ENCODE measurements around the gene PEMT.

The PEMT gene

GRCh38 chr17:17605083-17605728 lies 13.7 kb upstream of the PEMT start:
- DNase-seq (ENCODE audit: low spot score) = no peak

DNA sequence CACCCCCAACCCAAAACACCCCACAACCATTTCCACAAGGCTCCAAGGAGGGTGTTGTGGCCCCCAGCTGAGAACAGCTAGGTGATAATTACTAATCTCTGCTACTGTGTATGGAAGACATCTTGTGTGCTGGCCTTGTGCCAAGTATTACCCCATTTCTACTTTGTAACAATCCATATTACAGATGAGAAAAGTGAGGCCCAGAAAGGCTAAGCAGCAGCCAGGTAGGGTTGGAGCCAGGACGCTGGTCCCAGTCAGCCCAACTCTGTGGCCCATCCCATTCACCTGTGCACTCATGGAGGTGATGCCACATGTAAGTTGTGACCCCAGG lies 12.4 kb upstream of the PEMT start:
- no peak for DNase-seq (ENCODE audit: low spot score)

GRCh38 chr17:17603178-17603894 lies 11.8 kb upstream of the PEMT start:
- DNase-seq (ENCODE audit: low spot score) = no peak

DNA sequence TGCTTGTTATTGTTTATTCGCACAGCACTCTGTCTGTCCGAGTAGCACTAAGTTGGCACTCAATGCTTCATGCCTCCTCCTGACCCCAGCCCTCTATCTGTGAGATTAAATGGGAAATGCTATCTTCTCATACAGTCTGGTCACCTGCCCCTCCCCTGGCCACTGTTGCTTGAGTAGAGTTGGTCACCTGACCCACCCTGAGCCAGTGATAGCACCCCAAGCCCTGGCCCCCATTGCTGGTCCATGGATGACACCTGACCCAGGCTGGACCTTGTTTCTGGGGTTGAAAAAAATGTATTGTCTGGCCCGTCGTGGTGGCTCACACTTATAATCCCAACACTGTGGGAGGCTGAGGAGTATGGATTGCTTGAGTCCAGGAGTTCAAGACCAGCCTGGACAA lies 8.5 kb upstream of the PEMT start:
- DNase-seq (ENCODE audit: low spot score) = no peak

DNA sequence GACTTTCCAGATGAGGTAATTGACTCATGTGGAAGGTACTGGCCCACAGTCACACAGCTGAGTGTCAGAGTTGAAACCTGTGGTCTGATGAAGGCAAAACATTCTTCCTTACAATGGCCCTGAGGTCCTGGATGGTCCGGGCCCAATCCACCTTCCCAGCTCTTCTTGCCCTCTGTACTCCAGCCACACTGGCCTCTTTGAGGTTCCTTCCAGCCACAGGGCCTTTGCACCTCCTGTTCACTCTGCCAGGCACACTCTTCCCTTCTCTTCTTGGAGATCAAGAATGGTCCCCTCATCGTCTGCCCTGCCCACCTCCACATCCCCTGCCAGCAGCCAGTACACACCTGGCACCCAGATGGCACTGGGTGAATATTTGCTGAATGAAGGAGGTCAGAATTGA lies 6.5 kb upstream of the PEMT start:
- DNase-seq (ENCODE audit: low spot score) = no peak

- no peak for DNase-seq (ENCODE audit: low spot score)
These were observed 4.2 kb upstream of the PEMT start for GRCh38 chr17:17595755-17596154.

DNA sequence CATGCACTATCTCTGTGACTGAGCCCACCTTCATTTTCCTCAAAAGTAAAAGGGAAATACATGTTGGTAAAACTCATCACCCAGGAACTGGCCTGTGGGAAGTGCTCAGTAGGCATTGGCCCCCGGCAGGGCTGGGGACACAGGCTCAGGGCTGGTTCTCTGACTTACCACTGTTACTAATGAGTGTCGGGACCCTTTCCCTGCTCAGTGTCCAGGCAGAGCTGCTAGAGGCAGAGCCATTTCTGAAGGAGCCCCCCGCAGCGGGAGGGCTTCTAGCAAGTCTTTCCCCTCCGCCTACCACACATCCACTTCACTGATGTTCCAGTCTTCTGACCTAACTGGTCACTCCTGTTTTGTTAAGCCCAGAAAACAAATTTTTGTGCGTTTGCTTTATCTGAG lies 1.7 kb upstream of the PEMT start:
- DNase-seq (ENCODE audit: low spot score) = no peak

DNA sequence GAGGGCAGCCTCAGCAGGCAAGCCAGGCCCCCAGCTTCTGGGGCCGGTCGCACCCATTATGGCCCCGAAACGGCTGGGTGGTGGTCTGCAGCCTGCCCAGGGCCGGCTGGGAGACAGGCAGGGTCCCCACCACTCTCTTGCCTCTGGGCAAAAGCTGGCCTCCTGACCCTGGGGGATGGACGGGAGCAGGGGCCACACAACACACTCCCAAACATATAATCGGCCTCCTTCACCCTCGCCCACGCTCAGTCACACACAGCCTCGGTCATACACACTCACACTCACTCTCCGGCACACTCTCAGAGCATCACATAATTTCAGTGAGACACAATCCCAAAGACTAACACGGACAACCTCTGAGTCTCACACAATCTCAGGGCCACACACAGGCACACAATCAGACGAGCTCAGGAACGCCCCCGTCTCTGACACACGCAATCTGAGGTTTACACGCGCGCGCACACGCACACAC lies 589 bp downstream of the PEMT start:
- no peak for DNase-seq (ENCODE audit: low spot score)

DNA sequence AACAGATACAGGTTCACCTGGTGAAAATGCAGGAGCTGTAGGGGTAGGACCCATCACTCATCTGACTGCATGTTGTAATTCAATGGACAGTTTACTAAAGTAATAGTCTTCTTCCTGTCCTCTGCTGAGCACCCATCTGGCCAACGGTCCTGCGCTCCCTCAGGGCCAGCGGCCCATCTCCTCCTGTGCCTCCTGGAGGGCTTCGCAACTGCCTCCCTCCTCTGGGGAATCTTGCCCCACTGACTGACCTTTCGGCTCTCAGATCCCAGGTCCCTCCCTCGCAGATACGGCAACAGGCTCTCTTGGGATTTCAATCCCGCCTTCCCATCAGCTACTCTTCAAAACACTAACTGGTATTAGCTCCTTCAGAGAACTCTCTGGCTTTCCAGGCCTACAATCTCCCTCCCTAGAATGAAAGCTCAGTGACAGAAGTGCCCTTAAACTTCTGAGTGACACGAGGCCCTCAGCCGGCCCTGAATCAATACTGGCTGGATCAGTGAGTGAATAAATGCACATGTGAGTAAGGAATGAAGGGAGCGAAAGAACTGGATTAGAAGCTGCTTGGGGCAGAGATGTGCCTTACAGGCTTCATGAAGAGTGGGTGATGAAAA lies 1.3 kb downstream of the PEMT start:
- DNase-seq (ENCODE audit: low spot score) = no peak

GRCh38 chr17:17587614-17588337 lies 3.7 kb downstream of the PEMT start:
- DNase-seq (ENCODE audit: low spot score) = no peak

GRCh38 chr17:17582372-17582771 lies 9.1 kb downstream of the PEMT start:
- DNase-seq (ENCODE audit: low spot score) = no peak

DNA sequence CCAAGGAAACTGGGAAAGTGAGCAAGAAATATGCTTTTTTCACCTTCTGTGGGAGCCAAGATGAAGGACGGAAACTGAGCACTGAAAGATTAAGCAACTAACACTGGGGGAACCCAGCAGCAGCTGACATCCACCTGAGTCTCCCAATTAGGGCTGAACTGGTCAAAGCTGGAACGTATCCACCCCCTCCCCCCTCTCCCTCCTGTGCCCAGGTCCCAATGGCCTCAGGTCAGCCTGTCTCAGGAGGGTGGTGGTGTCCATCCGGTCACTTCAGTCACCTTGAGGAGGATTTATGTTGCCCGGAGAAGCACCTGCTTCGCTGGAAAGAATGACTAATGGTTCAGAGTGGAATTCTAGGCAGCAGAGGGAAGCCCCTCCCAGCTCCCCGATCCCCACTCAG lies 10.0 kb downstream of the PEMT start:
- no peak for DNase-seq (ENCODE audit: low spot score)

GRCh38 chr17:17580662-17581470 lies 10.6 kb downstream of the PEMT start:
- DNase-seq (ENCODE audit: low spot score) = no peak

DNA sequence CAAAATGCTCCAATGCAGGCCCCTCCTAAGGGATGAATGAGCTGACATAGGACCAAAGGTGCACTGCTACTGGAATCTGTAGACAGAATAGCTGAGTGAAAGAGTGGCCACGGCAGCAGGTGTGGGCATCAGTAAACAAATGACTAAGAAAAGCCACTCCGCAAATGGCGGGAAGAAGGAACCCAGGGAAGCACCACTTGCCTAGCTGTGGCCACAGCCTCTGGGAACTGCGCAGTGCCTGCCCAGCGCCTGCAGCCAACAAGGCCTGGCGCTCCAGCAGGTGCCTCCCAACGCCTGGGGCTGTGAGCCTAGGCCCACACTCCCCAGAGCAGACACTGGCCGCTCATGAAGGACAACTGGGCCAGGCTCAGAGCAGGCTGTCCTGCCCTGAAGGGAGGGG lies 11.8 kb downstream of the PEMT start:
- DNase-seq (ENCODE audit: low spot score) = no peak

GRCh38 chr17:17577373-17577772 lies 14.1 kb downstream of the PEMT start:
- DNase-seq (ENCODE audit: low spot score) = no peak

DNA sequence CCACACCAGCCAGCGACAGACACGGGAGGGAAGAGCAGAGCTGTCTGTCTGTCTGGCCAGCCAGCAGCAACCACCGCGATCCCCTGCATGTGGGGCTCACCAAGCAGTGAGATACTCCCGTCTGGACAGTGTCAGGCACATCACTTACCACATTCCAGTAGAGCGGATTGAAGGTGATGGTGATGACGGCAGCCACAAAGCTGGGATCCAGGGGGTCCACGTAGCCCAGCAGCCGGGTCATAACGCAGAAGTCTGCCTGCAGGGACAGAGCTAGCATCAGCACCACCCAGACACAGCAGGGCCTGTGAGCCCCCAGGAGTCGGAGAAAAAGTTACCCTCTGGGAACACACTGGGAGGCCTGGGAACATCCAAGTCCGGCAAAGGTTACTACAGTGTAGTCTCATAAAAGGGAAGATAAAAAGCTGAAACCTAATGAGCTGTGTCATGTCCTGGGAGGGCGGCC lies 14.7 kb downstream of the PEMT start:
- DNase-seq (ENCODE audit: low spot score) = no peak

DNA sequence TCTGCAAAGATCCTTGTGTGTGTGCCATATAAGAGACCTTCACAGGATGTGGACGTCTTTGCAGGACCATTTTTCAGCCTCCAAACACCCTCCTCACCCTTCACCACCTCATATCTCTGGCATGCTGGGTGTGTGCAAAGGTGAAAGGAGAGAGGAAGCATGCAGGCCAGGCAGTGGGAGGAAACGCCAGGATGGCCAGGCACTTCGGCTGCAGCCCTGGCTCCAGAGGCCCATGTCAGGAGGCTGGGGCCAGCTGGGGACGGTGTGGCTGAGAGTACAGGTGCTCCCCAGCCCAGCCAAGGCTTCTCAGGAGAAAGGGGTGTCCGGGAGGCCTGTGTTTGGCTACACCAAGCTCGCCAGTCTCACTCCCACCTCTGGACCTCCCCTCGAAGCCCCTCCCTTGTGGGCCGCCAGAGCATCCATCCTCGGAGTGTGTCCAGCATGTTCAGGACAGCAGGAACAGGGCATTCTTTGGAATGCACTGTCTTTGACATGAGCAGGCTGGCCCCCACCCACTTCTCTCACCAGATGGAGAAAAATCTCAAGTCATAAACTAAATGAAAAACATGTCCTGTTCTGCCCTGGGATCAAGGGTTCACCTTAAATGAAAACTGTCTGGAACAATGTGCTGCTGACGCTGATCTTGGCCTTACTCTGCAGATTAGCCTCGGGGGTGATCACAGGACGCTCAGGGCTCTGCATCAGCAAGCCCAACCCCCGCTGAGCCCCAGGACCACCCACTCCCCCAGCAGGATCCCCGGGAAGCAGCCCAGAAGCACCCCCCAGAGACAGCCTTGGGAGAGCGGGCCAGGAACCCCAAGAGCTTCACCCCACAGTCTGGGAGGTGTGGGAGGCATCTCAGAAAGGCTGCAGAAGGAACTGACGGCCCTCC lies 15.9 kb downstream of the PEMT start:
- no peak for DNase-seq (ENCODE audit: low spot score)

DNA sequence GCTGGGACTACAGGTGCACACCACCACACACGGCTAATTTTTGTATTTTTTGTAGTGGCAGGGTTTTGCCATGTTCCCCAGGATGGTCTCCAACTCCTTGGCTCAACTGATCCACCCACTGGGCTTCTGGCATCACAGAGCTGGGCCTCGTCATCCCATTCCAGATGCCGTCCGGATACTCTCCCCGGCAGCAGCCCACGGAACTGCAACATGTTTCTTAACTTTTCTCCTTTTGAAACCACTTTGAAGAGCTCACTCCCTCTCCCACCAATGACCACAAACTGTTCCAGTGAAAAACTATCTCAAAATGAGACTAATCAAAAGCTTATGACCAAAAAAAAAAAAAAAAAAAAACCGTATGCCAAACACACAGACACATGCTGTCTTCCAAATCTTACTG lies 17.6 kb downstream of the PEMT start:
- no peak for DNase-seq (ENCODE audit: low spot score)

DNA sequence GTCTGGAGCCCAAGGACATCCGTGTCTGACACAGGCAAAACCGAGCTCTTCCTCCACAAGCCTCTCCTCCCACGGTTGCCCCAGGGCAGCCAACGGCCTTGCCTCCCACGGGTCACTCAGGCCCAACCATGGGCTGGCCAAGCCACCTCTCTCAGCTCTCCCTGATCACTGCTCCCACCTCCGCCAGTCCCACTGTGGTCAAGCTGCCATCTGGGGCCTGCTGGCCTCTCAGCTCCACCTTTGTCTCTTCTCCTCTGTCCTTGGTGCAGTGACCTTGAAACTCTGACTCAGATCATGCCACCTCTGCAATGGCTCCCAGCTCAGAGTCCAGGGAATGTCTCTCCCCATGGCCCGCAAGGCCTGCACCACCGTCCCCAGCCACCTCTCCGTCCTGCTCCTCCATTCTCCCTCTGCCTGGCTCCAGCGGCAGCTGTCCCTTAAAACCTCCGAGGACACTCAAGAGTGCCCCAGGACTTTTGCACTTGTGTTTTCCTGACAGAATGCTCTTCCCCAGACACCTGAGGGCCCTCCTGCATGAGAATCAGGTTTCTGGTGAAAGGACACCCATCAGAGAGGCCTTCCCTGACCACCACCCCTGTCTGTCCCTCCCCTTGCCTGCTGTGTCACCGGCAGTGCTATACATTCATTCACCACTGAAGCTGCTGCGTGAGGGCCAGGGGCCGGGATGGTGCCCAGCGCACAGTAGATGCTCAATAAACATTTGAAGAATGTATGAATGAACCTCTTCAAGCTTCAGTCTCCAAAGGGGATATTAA lies 19.3 kb downstream of the PEMT start:
- no peak for DNase-seq (ENCODE audit: low spot score)

All from COLO829 (cell line).